Uterus (tissue), 2 donors: ENCODE data around the gene PCDHGA7.

ENCODE experiments used
- CTCF ChIP-seq, 4 experiments: fragments of 200-600 bp in 2 of 4; fragments of 450-650 bp in 2 of 4; sonication (generic) in 2 of 4; IDR thresholded peaks; one replicate each; pipeline ENCODE4 v1.5.1; 2016 to 2019; ENCODE audit warnings: antibody characterized with exemption in 4 of 4, mild to moderate bottlenecking in 2 of 4, moderate library complexity in 1 of 4
- POLR2A ChIP-seq, 2 donors: fragments of 450-650 bp; IDR thresholded peaks; one replicate each; pipeline ENCODE4 v1.6.1; 2016; ENCODE audit warnings: antibody characterized with exemption in 2 of 2, mild to moderate bottlenecking in 1 of 2, moderate library complexity in 1 of 2

GRCh38 chr5:141374627-141375026 is 7.9 kb upstream of the PCDHGA7 start:
- TF ChIP-seq CTCF (IDR thresholded peaks at IDR 0.05), result no peak
- no peak for TF ChIP-seq POLR2A (IDR thresholded peaks at IDR 0.05)
